Natural killer cell (primary cell): ENCODE data around the gene PSMD13. TPM values are rescaled to one million over a fixed set of nuclear protein-coding genes. Genes with fewer than 3 reads are reported as not detected.

ENCODE experiments used
- ATAC-seq, 3 donors: fragments of 150-1000 bp in 2 of 3; fragments of 200-7000 bp in 1 of 3; cut with Tn5 transposase; 1 replicate in 1 of 3; 2 replicates in 2 of 3; pipeline ENCODE4 v1.10.0; 2021; ENCODE audit warnings: mild to moderate bottlenecking in 2 of 3, moderate library complexity in 2 of 3
- DNase-seq, 2 donors: peaks; one replicate each; pipeline versions ENCODE4 v3.0.0 to v3.0.0-alpha.2; 2013 to 2021; ENCODE audit warnings: mixed read lengths in 1 of 2
- H3K27ac ChIP-seq: one replicate; pipeline ENCODE4 v1.5.1; 2013; ENCODE audit warnings: mild to moderate bottlenecking, low read length
- H3K27me3 ChIP-seq: one replicate; pipeline ENCODE4 v1.6.1; 2013; ENCODE audit warnings: low read length; ENCODE audit not compliant: control insufficient read depth, insufficient read depth
- H3K36me3 ChIP-seq: one replicate; pipeline ENCODE4 v1.6.1; 2013; ENCODE audit warnings: low read length; ENCODE audit not compliant: control insufficient read depth, insufficient read depth
- H3K4me1 ChIP-seq: one replicate; pipeline ENCODE4 v1.6.1; 2013; ENCODE audit warnings: low read length; ENCODE audit not compliant: control insufficient read depth, insufficient read depth
- H3K4me3 ChIP-seq: one replicate; pipeline ENCODE4 v1.5.1; 2013; ENCODE audit warnings: low read length
- H3K9me3 ChIP-seq: one replicate; pipeline ENCODE4 v1.6.1; 2013; ENCODE audit warnings: low read length; ENCODE audit not compliant: control insufficient read depth, insufficient read depth
- H3K27ac Mint-ChIP-seq, 2 donors: one replicate each; pipeline ENCODE4 v1.8.0; 2022; ENCODE audit warnings: mild to moderate bottlenecking in 2 of 2, mixed read lengths in 2 of 2, moderate library complexity in 1 of 2
- H3K27me3 Mint-ChIP-seq, 2 donors: one replicate each; pipeline ENCODE4 v1.8.0; 2022; ENCODE audit warnings: low read depth in 2 of 2, mixed read lengths in 2 of 2
- H3K36me3 Mint-ChIP-seq: one replicate; pipeline ENCODE4 v1.8.0; 2022; ENCODE audit warnings: mixed read lengths
- H3K4me1 Mint-ChIP-seq, 2 donors: one replicate each; pipeline ENCODE4 v1.8.0; 2022; ENCODE audit warnings: mixed read lengths in 2 of 2
- H3K4me3 Mint-ChIP-seq: one replicate; pipeline ENCODE4 v1.8.0; 2022; ENCODE audit warnings: mild to moderate bottlenecking, moderate library complexity, mixed read lengths
- H3K9me3 Mint-ChIP-seq, 2 donors: one replicate each; pipeline ENCODE4 v1.8.0; 2022; ENCODE audit warnings: mixed read lengths in 2 of 2
- WGBS: methylation state at CpG from one replicate; pipeline ENCODE4 v1.1.7; 2013; ENCODE audit warnings: missing lambda C conversion rate; ENCODE audit not compliant: insufficient coverage; 5-methylcytosine and 5-hydroxymethylcytosine counted together
- intact Hi-C: fragments of 100-400 bp; cut with micrococcal nuclease; formaldehyde crosslinking; loops from one replicate; pipeline ENCODE4 v1.14.2; 2022
- total RNA-seq, 4 donors: library from RNA; stranded (reverse); fragments of 120-200 nt in 1 of 4; gene quantifications; one replicate each; pipeline versions ENCODE4 v1.2.3 to v1.2.4, GENCODE V29; 2013 to 2022
- TF ChIP-seq, protein P1 (sequence below): fragments of 200-600 bp; IDR thresholded peaks from one replicate; pipeline ENCODE4 v1.8.0; 2022; ENCODE audit warnings: antibody characterized with exemption

The PSMD13 gene
- total RNA-seq, 3 donors from 2014 or later (not counting 1 experiment from before 2014, with no cell fraction given), result 94.6 to 111 (median 104) TPM

- intact Hi-C loops, result loop anchor here (5.0 kb wide), 2 partner anchors 54 to 194 kb away; partner anchors contain the start of gene IFITM2
- peaks cover 24% of the 10 kb centered on the region for H3K36me3 Mint-ChIP-seq
- H3K4me3 Mint-ChIP-seq, result no peak overlapping the region
- Histone ChIP-seq H3K36me3 (peaks cover 40% of the 10 kb centered on the region), H3K9me3 (no peaks in the 10 kb centered on the region), H3K27me3 (no peaks in the 10 kb centered on the region), H3K4me3 (no peak overlapping the region), H3K27ac (no peak overlapping the region), H3K4me1 (peaks cover 17% of the 10 kb centered on the region)
- H3K27me3 Mint-ChIP-seq, result no peaks in the 10 kb centered on the region
- TF ChIP-seq, protein P1, sequence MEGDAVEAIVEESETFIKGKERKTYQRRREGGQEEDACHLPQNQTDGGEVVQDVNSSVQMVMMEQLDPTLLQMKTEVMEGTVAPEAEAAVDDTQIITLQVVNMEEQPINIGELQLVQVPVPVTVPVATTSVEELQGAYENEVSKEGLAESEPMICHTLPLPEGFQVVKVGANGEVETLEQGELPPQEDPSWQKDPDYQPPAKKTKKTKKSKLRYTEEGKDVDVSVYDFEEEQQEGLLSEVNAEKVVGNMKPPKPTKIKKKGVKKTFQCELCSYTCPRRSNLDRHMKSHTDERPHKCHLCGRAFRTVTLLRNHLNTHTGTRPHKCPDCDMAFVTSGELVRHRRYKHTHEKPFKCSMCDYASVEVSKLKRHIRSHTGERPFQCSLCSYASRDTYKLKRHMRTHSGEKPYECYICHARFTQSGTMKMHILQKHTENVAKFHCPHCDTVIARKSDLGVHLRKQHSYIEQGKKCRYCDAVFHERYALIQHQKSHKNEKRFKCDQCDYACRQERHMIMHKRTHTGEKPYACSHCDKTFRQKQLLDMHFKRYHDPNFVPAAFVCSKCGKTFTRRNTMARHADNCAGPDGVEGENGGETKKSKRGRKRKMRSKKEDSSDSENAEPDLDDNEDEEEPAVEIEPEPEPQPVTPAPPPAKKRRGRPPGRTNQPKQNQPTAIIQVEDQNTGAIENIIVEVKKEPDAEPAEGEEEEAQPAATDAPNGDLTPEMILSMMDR, result no peak
- ATAC-seq (no peak), DNase-seq (no peak)
- peaks cover 0 to 13% of the 10 kb centered on the region in 2 donors for H3K4me1 Mint-ChIP-seq
- 93% methylated on average over 13 of the region's 13 CpGs for WGBS
- no peaks in the 10 kb centered on the region for H3K9me3 Mint-ChIP-seq
- H3K27ac Mint-ChIP-seq, result no peak overlapping the region
Measured at GRCh38 chr11:253160-253885, 16.5 kb downstream of the PSMD13 start.

DNA sequence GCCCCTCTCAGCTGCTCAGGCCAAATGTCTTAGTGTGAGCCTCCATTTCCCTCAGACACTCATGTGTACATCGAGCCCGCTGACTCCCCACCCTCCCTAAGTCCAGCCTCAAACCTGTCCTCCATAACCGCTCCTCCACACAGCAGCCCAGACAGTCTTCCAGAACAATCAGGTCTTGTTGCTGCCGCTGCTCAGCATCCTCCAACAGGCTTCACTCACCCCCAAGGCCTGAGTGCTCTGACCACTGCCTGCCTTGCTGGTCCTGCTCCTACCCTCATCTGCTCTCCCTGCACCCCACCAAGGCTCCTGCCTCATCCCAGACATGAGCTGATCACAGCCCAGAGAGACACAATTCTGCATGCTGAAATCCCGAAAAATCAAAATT lies 17.1 kb downstream of the PSMD13 start:
- intact Hi-C loops, result loop anchor here (5.0 kb wide), 2 partner anchors 53 to 193 kb away; partner anchors contain the start of gene IFITM2
- Mint-ChIP-seq H3K9me3 (no peaks in the 10 kb centered on the region), H3K4me3 (no peak overlapping the region), H3K27ac (no peak overlapping the region), H3K36me3 (peaks cover 19% of the 10 kb centered on the region), H3K27me3 (no peaks in the 10 kb centered on the region), H3K4me1 (peaks cover 0 to 13% of the 10 kb centered on the region in 2 donors)
- TF ChIP-seq, protein P1, result no peak
- peaks cover 35% of the 10 kb centered on the region for H3K36me3 ChIP-seq
- H3K4me3 ChIP-seq, result no peak overlapping the region
- ATAC-seq (no peak), DNase-seq (no peak)
- peaks cover 17% of the 10 kb centered on the region for H3K4me1 ChIP-seq
- no peak overlapping the region for H3K27ac ChIP-seq
- WGBS, result 96% methylated on average over 4 of the region's 5 CpGs
- H3K9me3 ChIP-seq, result no peaks in the 10 kb centered on the region
- H3K27me3 ChIP-seq, result no peaks in the 10 kb centered on the region

- peaks cover 17% of the 10 kb centered on the region for H3K4me1 ChIP-seq
- Mint-ChIP-seq H3K27ac (no peak overlapping the region), H3K4me1 (peaks cover 0 to 7% of the 10 kb centered on the region in 2 donors), H3K4me3 (no peak overlapping the region), H3K9me3 (no peaks in the 10 kb centered on the region), H3K36me3 (peaks cover 13% of the 10 kb centered on the region), H3K27me3 (peaks cover 0 to 3% of the 10 kb centered on the region in 2 donors)
- WGBS, result 72% methylated on average over 2 of the region's 3 CpGs
- H3K36me3 ChIP-seq, result peaks cover 25% of the 10 kb centered on the region
- TF ChIP-seq, protein P1, result no peak
- H3K27ac ChIP-seq, result no peak overlapping the region
- ATAC-seq (no peak), DNase-seq (no peak)
- H3K9me3 ChIP-seq, result no peaks in the 10 kb centered on the region
- H3K4me3 ChIP-seq, result no peak overlapping the region
- no peaks in the 10 kb centered on the region for H3K27me3 ChIP-seq
- intact Hi-C loops, result no loop called here
Measured at GRCh38 chr11:255176-255575, 18.4 kb downstream of the PSMD13 start.
